Panc1 (cell line): Measurements from ENCODE around the gene SLC2A6. TPM values are rescaled to one million over a fixed set of nuclear protein-coding genes. Genes with fewer than 3 reads are reported as not detected.

Experiments
- ATAC-seq: fragments of 200-7000 bp; cut with Tn5 transposase; 2 replicates; pipeline ENCODE4 v1.9.1; 2020; ENCODE audit warnings: mild to moderate bottlenecking, moderate library complexity
- BruUV-seq: library from RNA; stranded (reverse); fragments of 400-500 nt; replicated peaks from 2 replicates; lab custom pipeline; 2021; lab: Mats Ljungman, UMichigan
- CTCF ChIA-PET: fragments of 300-600 bp; sonication (Branson Sonifier 250); formaldehyde crosslinking; loops from one replicate; lab custom pipeline; 2022; ENCODE audit warnings: antibody characterized with exemption; lab: Charles Lee
- POLR2A ChIA-PET: fragments of 300-600 bp; sonication (Branson Sonifier 250); formaldehyde crosslinking; loops from one replicate; lab custom pipeline; 2022; ENCODE audit warnings: antibody characterized with exemption; lab: Charles Lee
- DNase-seq: peaks from one replicate; pipeline ENCODE4 v3.0.0-alpha.2; 2010; ENCODE audit warnings: low read depth, low spot score
- H3K27ac ChIP-seq: 2 replicates; pipeline ENCODE4 v1.5.1; 2011; ENCODE audit warnings: mild to moderate bottlenecking, low read length, inconsistent platforms
- H3K27me3 ChIP-seq: fragments of 200-500 bp; sonication (Bioruptor generic); 2 replicates; pipeline ENCODE4 v1.6.0; 2014; ENCODE audit warnings: low read length, inconsistent platforms; ENCODE audit not compliant: control insufficient read depth, insufficient read depth
- H3K36me3 ChIP-seq: fragments of 200-500 bp; sonication (Bioruptor generic); 2 replicates; pipeline ENCODE4 v1.5.1; 2014; ENCODE audit warnings: inconsistent platforms, mild to moderate bottlenecking, low read length, moderate library complexity; ENCODE audit not compliant: control insufficient read depth, insufficient read depth
- H3K4me1 ChIP-seq: 2 replicates; pipeline ENCODE4 v1.5.1; 2011; ENCODE audit warnings: inconsistent platforms, mild to moderate bottlenecking, low read length, moderate library complexity; ENCODE audit not compliant: control insufficient read depth, insufficient read depth
- H3K4me3 ChIP-seq, 2 experiments: 2 replicates each; pipeline ENCODE4 v1.5.1; 2011 to 2012; ENCODE audit warnings: low read depth in 2 of 2, low read length in 2 of 2, mild to moderate bottlenecking in 2 of 2, inconsistent platforms in 1 of 2, moderate library complexity in 1 of 2
- H3K9me3 ChIP-seq: fragments of 200-500 bp; sonication (Bioruptor generic); 2 replicates; pipeline ENCODE4 v1.5.1; 2014; ENCODE audit warnings: low read depth, mild to moderate bottlenecking, inconsistent platforms, low read length, moderate library complexity; ENCODE audit not compliant: control insufficient read depth, insufficient read depth
- CTCF ChIP-seq: fragments of 450-650 bp; IDR thresholded peaks from 2 replicates; pipeline ENCODE4 v1.5.1; 2017; ENCODE audit warnings: mild to moderate bottlenecking
- POLR2AphosphoS5 ChIP-seq: IDR thresholded peaks from 2 replicates; pipeline ENCODE4 v1.6.1; 2012; ENCODE audit warnings: mild to moderate bottlenecking, low read depth, low read length, moderate library complexity
- REST ChIP-seq, 2 experiments: IDR thresholded peaks; 2 replicates each; pipeline ENCODE4 v1.6.1; 2011 to 2012; ENCODE audit warnings: low read depth in 2 of 2, control low read depth in 1 of 2, low read length in 1 of 2, mild to moderate bottlenecking in 1 of 2, moderate library complexity in 1 of 2; ENCODE audit not compliant: insufficient read depth in 1 of 2
- SIN3A ChIP-seq: IDR thresholded peaks from 2 replicates; pipeline ENCODE4 v1.6.1; 2012; ENCODE audit warnings: low read depth, mild to moderate bottlenecking, low read length, moderate library complexity, borderline replicate concordance; ENCODE audit not compliant: insufficient read depth
- TCF7L2 ChIP-seq: IDR thresholded peaks from 2 replicates; pipeline ENCODE4 v1.6.1; 2011; ENCODE audit warnings: mild to moderate bottlenecking, low read depth, low read length, inconsistent platforms
- in situ Hi-C: cut with HindIII; loops from 2 replicates; pipeline ENCODE4 v1.10.0; 2016; ENCODE audit warnings: low sequenced_read_pairs, low pct_unique_long_range_greater_than_20kb
- intact Hi-C: fragments of 100-400 bp; cut with micrococcal nuclease; formaldehyde crosslinking; loops from one replicate; pipeline ENCODE4 v1.10.0; 2022; ENCODE audit not compliant: unreplicated experiment
- total RNA-seq: library from RNA; stranded (reverse); gene quantifications from one replicate; pipeline ENCODE4 v1.2.1, GENCODE V29; 2021; ENCODE audit not compliant: unreplicated experiment

Gene SLC2A6
- total RNA-seq, 1 experiment from 2014 or later, result 48.2 TPM

GRCh38 chr9:133467101-133467500 lies 11.8 kb downstream of the SLC2A6 start:
- ChIA-PET CTCF (no interaction called here), POLR2A (no interaction called here)
- Histone ChIP-seq H3K27me3 (no peaks in the 10 kb centered on the region), H3K9me3 (no peaks in the 10 kb centered on the region), H3K27ac (no peak overlapping the region), H3K4me1 (0 out of 2 replicates have a peak, but pooled peaks cover under 1% of the 10 kb centered on the region), H3K4me3 (no peak overlapping the region), H3K36me3 (no peaks in the 10 kb centered on the region)
- DNase-seq, result no peak
- no TSS peak for BruUV-seq
- no peak for TF ChIP-seq CTCF
- TF ChIP-seq REST (IDR thresholded peaks at IDR 0.05; ENCODE audit: insufficient read depth in 1 of 2, low read depth in 2 of 2, low read length in 1 of 2), result no peak
- TF ChIP-seq SIN3A, result no peak
- TF ChIP-seq TCF7L2, result no peak
- TF ChIP-seq POLR2AphosphoS5, result no peak
- no peak for ATAC-seq
- intact Hi-C loops (no loop called here), in situ Hi-C loops (no loop called here)

- H3K27me3 ChIP-seq, result no peaks in the 10 kb centered on the region
- H3K9me3 ChIP-seq, result no peaks in the 10 kb centered on the region
- DNase-seq, result no peak
- CTCF ChIA-PET, result no interaction called here
- BruUV-seq, result TSS peak; percentile 34
- POLR2A ChIA-PET, result no interaction called here
- H3K4me3 ChIP-seq, result no peak overlapping the region
- in situ Hi-C loops (no loop called here), intact Hi-C loops (no loop called here)
- no peak overlapping the region for H3K27ac ChIP-seq
- no peaks in the 10 kb centered on the region for H3K36me3 ChIP-seq
- peaks cover 11% of the 10 kb centered on the region for H3K4me1 ChIP-seq
- TF ChIP-seq SIN3A (no peak), CTCF (no peak), REST (IDR thresholded peaks at IDR 0.05; ENCODE audit: insufficient read depth in 1 of 2, low read depth in 2 of 2, low read length in 1 of 2) (no peak), POLR2AphosphoS5 (no peak), TCF7L2 (no peak)
- no peak for ATAC-seq
These were observed 12.9 kb downstream of the SLC2A6 start for GRCh38 chr9:133465984-133466383.
